ENCODE results near the gene PDZD2.

DNA sequence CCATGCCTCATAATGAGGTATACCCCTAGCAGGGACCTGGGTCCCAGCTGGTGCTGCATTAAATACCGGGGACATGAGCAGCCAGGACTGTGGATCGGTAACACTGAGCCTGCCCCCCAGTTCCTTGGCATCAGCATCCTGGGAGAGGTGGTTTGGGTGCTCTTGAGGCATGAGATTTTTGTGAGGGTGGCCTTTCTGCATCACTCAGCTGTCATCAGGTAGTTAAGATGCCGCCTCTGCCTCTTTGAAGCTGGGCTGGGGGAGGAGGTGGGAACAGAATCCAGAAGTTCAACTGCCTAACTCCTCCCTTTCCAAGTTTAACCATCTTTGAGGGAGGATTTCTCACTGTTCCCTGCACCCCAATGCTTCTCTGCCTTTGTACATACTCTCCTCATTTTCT is 112.7 kb downstream of the PDZD2 start:
- no peak for TF ChIP-seq CTCF (conservative IDR thresholded peaks at IDR 0.05)
- TF ChIP-seq EZH2 (IDR thresholded peaks at IDR 0.05; ENCODE audit: low read depth) = no peak

All from PC-9 (cell line).